NCI-H2107 (cell line): ENCODE measurements around the gene DOK6.
A peak's percentile ranks its signal among the peaks of the same experiment; 100 is the strongest.

Experiments used
- DNase-seq: peaks from one replicate; lab custom pipeline; 2025; lab: John Stamatoyannopoulos, UW

Gene DOK6

GRCh38 chr18:69539404-69539803 is 138.7 kb downstream of the DOK6 start:
- no peak for DNase-seq

- DNase-seq = no peak
These were observed 155.5 kb downstream of the DOK6 start for GRCh38 chr18:69556228-69556627.

GRCh38 chr18:69557282-69557681 is 156.6 kb downstream of the DOK6 start:
- DNase-seq = no peak

GRCh38 chr18:69558052-69558451 is 157.4 kb downstream of the DOK6 start:
- DNase-seq = no peak

- no peak for DNase-seq
These were observed 158.9 kb downstream of the DOK6 start for GRCh38 chr18:69559604-69560003.

GRCh38 chr18:69564602-69565001 is 163.9 kb downstream of the DOK6 start:
- DNase-seq = no peak

- DNase-seq = no peak
These were observed 167.3 kb downstream of the DOK6 start for GRCh38 chr18:69567813-69568488.

- DNase-seq = no peak
These were observed 168.4 kb downstream of the DOK6 start for GRCh38 chr18:69569133-69569532.

GRCh38 chr18:69574401-69574800 is 173.7 kb downstream of the DOK6 start:
- DNase-seq = no peak

- no peak for DNase-seq
These were observed 179.4 kb downstream of the DOK6 start for GRCh38 chr18:69580107-69580506.

GRCh38 chr18:69584429-69584828 is 183.7 kb downstream of the DOK6 start:
- no peak for DNase-seq

- DNase-seq = no peak
These were observed 185.0 kb downstream of the DOK6 start for GRCh38 chr18:69585696-69586095.

- no peak for DNase-seq
These were observed 185.8 kb downstream of the DOK6 start for GRCh38 chr18:69586537-69586936.

- DNase-seq = no peak
These were observed 187.6 kb downstream of the DOK6 start for GRCh38 chr18:69588301-69588700.

- DNase-seq = no peak
These were observed 189.5 kb downstream of the DOK6 start for GRCh38 chr18:69590150-69590549.

GRCh38 chr18:69596345-69596744 is 195.7 kb downstream of the DOK6 start:
- no peak for DNase-seq

- no peak for DNase-seq
These were observed 196.9 kb downstream of the DOK6 start for GRCh38 chr18:69597561-69597960.

GRCh38 chr18:69599377-69599776 is 198.7 kb downstream of the DOK6 start:
- DNase-seq = peak; percentile 59

GRCh38 chr18:69612242-69612641 is 211.6 kb downstream of the DOK6 start:
- DNase-seq = no peak

GRCh38 chr18:69616114-69616513 is 215.4 kb downstream of the DOK6 start:
- DNase-seq = no peak

GRCh38 chr18:69617408-69617807 is 216.7 kb downstream of the DOK6 start:
- DNase-seq = no peak

- no peak for DNase-seq
These were observed 217.2 kb downstream of the DOK6 start for GRCh38 chr18:69617888-69618287.

- no peak for DNase-seq
These were observed 221.5 kb downstream of the DOK6 start for GRCh38 chr18:69622184-69622583.

- DNase-seq = no peak
These were observed 222.3 kb downstream of the DOK6 start for GRCh38 chr18:69622961-69623360.
